GM23338 (cell line): ENCODE results near the gene CNTRL. TPM values are rescaled to one million over a fixed set of nuclear protein-coding genes. Genes with fewer than 3 reads are reported as not detected.

Source experiments
- ATAC-seq: fragments of 200-7000 bp; cut with Tn5 transposase; 3 replicates; pipeline ENCODE4 v1.9.1; 2020
- DNase-seq: peaks from one replicate; pipeline ENCODE4 v3.0.0-alpha.2; 2015; ENCODE audit warnings: low spot score
- H2AFZ ChIP-seq: fragments of 200-600 bp; sonication (generic); 2 replicates; pipeline ENCODE4 v1.8.0; 2016; ENCODE audit warnings: antibody characterized with exemption, mild to moderate bottlenecking, moderate library complexity
- H3F3A ChIP-seq: fragments of 200-600 bp; sonication (generic); replicated peaks from 2 replicates; pipeline ENCODE4 v1.8.0; 2017; ENCODE audit warnings: antibody characterized with exemption, mixed run types, low read depth
- H3K27ac ChIP-seq: fragments of 200-600 bp; sonication (generic); 2 replicates; pipeline ENCODE4 v1.6.1; 2016; ENCODE audit warnings: low read depth
- H3K27me3 ChIP-seq: fragments of 200-600 bp; sonication (generic); 2 replicates; pipeline ENCODE4 v1.8.0; 2016; ENCODE audit warnings: mild to moderate bottlenecking, mixed run types, moderate library complexity; ENCODE audit not compliant: insufficient read depth
- H3K36me3 ChIP-seq: fragments of 200-600 bp; sonication (generic); 2 replicates; pipeline ENCODE4 v1.8.0; 2016; ENCODE audit warnings: mild to moderate bottlenecking; ENCODE audit not compliant: insufficient read depth
- H3K4me1 ChIP-seq: fragments of 200-600 bp; sonication (generic); 2 replicates; pipeline ENCODE4 v1.8.0; 2016; ENCODE audit warnings: mild to moderate bottlenecking, moderate library complexity; ENCODE audit not compliant: insufficient read depth
- H3K4me2 ChIP-seq: fragments of 200-600 bp; sonication (generic); 2 replicates; pipeline ENCODE4 v1.7.1; 2017; ENCODE audit warnings: mixed run types
- H3K4me3 ChIP-seq: fragments of 200-600 bp; sonication (generic); 2 replicates; pipeline ENCODE4 v1.6.1; 2016; ENCODE audit warnings: mixed run types
- H3K79me2 ChIP-seq: fragments of 200-600 bp; sonication (generic); replicated peaks from 2 replicates; pipeline ENCODE4 v1.8.0; 2017; ENCODE audit warnings: mild to moderate bottlenecking; ENCODE audit not compliant: insufficient read depth
- H3K9me2 ChIP-seq: fragments of 200-600 bp; sonication (generic); 2 replicates; pipeline ENCODE4 v1.8.0; 2017; ENCODE audit not compliant: insufficient read depth
- H4K20me1 ChIP-seq: fragments of 200-600 bp; sonication (generic); replicated peaks from 2 replicates; pipeline ENCODE4 v1.8.0; 2017; ENCODE audit warnings: mild to moderate bottlenecking; ENCODE audit not compliant: insufficient read depth
- H3K27ac Mint-ChIP-seq: 2 replicates; pipeline ENCODE4 v1.8.0; 2020; ENCODE audit warnings: inconsistent platforms, mild to moderate bottlenecking, moderate library complexity, mixed read lengths
- H3K27me3 Mint-ChIP-seq: 3 replicates; pipeline ENCODE4 v1.8.0; 2022; ENCODE audit warnings: low read depth, mild to moderate bottlenecking, moderate library complexity, mixed read lengths, inconsistent platforms; ENCODE audit not compliant: insufficient read depth, poor library complexity
- H3K36me3 Mint-ChIP-seq: 3 replicates; pipeline ENCODE4 v1.8.0; 2021; ENCODE audit warnings: low read depth, mild to moderate bottlenecking, inconsistent platforms, moderate library complexity, mixed read lengths
- H3K4me1 Mint-ChIP-seq: 3 replicates; pipeline ENCODE4 v1.8.0; 2020; ENCODE audit warnings: mild to moderate bottlenecking, inconsistent platforms, mixed read lengths
- H3K4me3 Mint-ChIP-seq: 3 replicates; pipeline ENCODE4 v1.8.0; 2021; ENCODE audit warnings: moderate library complexity, mild to moderate bottlenecking, inconsistent platforms, mixed read lengths
- H3K9me3 Mint-ChIP-seq: 3 replicates; pipeline ENCODE4 v1.8.0; 2020; ENCODE audit warnings: moderate library complexity, mild to moderate bottlenecking, inconsistent platforms, mixed read lengths
- CREB1 ChIP-seq: fragments of 250-450 bp; sonication (Bioruptor Pico); IDR thresholded peaks from 2 replicates; pipeline ENCODE4 v1.5.0; 2020; ENCODE audit warnings: low read depth, mild to moderate bottlenecking, moderate library complexity
- EZH2 ChIP-seq: fragments of 200-600 bp; sonication (generic); IDR thresholded peaks from one replicate; pipeline ENCODE4 v1.8.0; 2017; ENCODE audit warnings: antibody characterized with exemption, mild to moderate bottlenecking, low read depth; ENCODE audit not compliant: unreplicated experiment
- EZH2phosphoT487 ChIP-seq: fragments of 200-600 bp; sonication (generic); IDR thresholded peaks from one replicate; pipeline ENCODE4 v1.8.1; 2018; ENCODE audit warnings: antibody characterized with exemption; ENCODE audit not compliant: unreplicated experiment
- NANOG ChIP-seq: IDR thresholded peaks from 2 replicates; pipeline ENCODE4 v1.6.1; 2016; ENCODE audit warnings: antibody characterized with exemption, borderline replicate concordance
- POLR2AphosphoS5 ChIP-seq: IDR thresholded peaks from 2 replicates; pipeline ENCODE4 v1.6.1; 2016; ENCODE audit warnings: antibody characterized with exemption, low read depth
- STAT1 ChIP-seq: IDR thresholded peaks from one replicate; pipeline ENCODE4 v1.6.1; 2016; ENCODE audit warnings: antibody characterized with exemption; ENCODE audit not compliant: unreplicated experiment
- ZNF114 ChIP-seq: fragments of 250-450 bp; sonication (Bioruptor Pico); IDR thresholded peaks from 2 replicates; pipeline ENCODE4 v1.5.0; 2020; ENCODE audit warnings: mild to moderate bottlenecking, moderate library complexity
- ZNF331 ChIP-seq: fragments of 250-450 bp; sonication (Bioruptor Pico); IDR thresholded peaks from 2 replicates; pipeline ENCODE4 v1.5.0; 2020; ENCODE audit warnings: low read depth, mild to moderate bottlenecking, moderate library complexity
- polyA plus RNA-seq: library from polyadenylated mRNA; unstranded; fragments of >200 nt; fragmentation: Nextera tagmentation; extraction: Ambion mirVana; gene quantifications from 2 replicates; pipeline ENCODE4 v1.2.1, GENCODE V29; 2016
- total RNA-seq: library from RNA; depleted of rRNA; stranded (reverse); fragments of >200 nt; shearing (Covaris generic); gene quantifications from 2 replicates; pipeline ENCODE4 v1.2.3, GENCODE V29; 2014
- TF ChIP-seq, protein P1 (sequence below): IDR thresholded peaks from one replicate; pipeline ENCODE4 v1.6.1; 2018; ENCODE audit warnings: antibody characterized with exemption; ENCODE audit not compliant: unreplicated experiment
- TF ChIP-seq, protein P2 (sequence below): IDR thresholded peaks from 2 replicates; pipeline ENCODE4 v1.6.1; 2016; ENCODE audit warnings: antibody characterized with exemption
- TF ChIP-seq, protein P3 (sequence below), 2 experiments: fragments of 200-600 bp in 1 of 2; sonication (generic) in 1 of 2; conservative IDR thresholded peaks; 2 replicates each; pipeline versions ENCODE4 v1.5.1 to v1.6.1; 2016 to 2017; ENCODE audit warnings: antibody characterized with exemption in 2 of 2, low read depth in 2 of 2, mild to moderate bottlenecking in 2 of 2, moderate library complexity in 1 of 2

Gene CNTRL
- total and polyA plus RNA-seq, 2 experiments from 2014 or later, result 9.2 to 11.7 TPM

DNA sequence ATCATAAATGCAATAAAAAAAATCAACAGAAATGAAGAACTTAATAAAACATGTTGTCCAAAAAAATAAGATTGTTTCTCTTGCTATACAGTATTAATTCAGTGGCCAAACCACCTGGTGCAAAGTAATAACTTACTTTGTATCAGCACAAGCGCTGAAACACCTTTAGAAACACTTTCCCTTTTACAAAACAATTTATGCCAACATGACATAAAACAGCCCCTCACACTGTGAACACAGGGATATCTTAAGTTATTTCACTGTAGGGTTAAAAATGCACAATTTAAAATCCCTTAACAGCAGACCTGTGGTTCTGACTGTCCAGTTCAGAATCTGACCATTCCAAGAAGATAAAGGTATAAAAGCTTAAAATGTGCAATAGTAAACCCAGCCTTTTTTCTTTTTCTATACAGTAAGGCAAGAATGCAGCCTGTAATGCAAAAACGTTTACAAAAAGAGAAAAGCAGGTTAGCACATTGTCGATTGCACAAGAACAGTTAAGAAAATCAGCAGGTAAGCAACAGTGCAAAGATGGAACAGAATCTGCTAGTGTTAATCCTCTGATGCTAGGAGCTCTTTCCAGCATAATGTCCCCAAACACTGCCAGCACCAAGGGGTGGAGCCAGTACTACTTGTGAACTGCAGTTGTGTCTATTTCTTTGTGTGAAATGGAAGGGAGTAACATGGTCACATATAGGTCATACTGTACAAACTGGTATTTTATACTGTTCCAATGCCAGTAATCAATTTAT, 105.4 kb downstream of the CNTRL start:
- 0 out of 2 replicates have a peak, but pooled peaks cover 18% of the 10 kb centered on the region for H4K20me1 ChIP-seq
- peaks cover 5% of the 10 kb centered on the region; the same call in 2 of the 3 replicates for H3K4me1 Mint-ChIP-seq
- H3K27ac Mint-ChIP-seq, result no peak overlapping the region
- H3K4me2 ChIP-seq, result no peak overlapping the region
- H3K9me3 Mint-ChIP-seq, result no peaks in the 10 kb centered on the region
- peaks cover 17% of the 10 kb centered on the region; the same call in 2 of the 3 replicates for H3K36me3 Mint-ChIP-seq
- H3K9me2 ChIP-seq, result no peaks in the 10 kb centered on the region
- no peaks in the 10 kb centered on the region for H3K27me3 ChIP-seq
- DNase-seq, result no peak
- 0 out of 2 replicates have a peak, but pooled peaks cover 2% of the 10 kb centered on the region for H3K36me3 ChIP-seq
- H3K4me3 Mint-ChIP-seq, result no peak overlapping the region
- no peaks in the 10 kb centered on the region for H3F3A ChIP-seq
- H3K79me2 ChIP-seq, result 0 out of 2 replicates have a peak, but pooled peaks cover under 1% of the 10 kb centered on the region
- H3K27me3 Mint-ChIP-seq, result no peaks in the 10 kb centered on the region
- no peak overlapping the region for H3K27ac ChIP-seq
- H3K4me3 ChIP-seq, result no peak overlapping the region
- no peak for ATAC-seq
- H2AFZ ChIP-seq, result no peak overlapping the region
- no peaks in the 10 kb centered on the region for H3K4me1 ChIP-seq
- TF ChIP-seq EZH2 (no peak), NANOG (no peak)
- TF ChIP-seq, protein P1, sequence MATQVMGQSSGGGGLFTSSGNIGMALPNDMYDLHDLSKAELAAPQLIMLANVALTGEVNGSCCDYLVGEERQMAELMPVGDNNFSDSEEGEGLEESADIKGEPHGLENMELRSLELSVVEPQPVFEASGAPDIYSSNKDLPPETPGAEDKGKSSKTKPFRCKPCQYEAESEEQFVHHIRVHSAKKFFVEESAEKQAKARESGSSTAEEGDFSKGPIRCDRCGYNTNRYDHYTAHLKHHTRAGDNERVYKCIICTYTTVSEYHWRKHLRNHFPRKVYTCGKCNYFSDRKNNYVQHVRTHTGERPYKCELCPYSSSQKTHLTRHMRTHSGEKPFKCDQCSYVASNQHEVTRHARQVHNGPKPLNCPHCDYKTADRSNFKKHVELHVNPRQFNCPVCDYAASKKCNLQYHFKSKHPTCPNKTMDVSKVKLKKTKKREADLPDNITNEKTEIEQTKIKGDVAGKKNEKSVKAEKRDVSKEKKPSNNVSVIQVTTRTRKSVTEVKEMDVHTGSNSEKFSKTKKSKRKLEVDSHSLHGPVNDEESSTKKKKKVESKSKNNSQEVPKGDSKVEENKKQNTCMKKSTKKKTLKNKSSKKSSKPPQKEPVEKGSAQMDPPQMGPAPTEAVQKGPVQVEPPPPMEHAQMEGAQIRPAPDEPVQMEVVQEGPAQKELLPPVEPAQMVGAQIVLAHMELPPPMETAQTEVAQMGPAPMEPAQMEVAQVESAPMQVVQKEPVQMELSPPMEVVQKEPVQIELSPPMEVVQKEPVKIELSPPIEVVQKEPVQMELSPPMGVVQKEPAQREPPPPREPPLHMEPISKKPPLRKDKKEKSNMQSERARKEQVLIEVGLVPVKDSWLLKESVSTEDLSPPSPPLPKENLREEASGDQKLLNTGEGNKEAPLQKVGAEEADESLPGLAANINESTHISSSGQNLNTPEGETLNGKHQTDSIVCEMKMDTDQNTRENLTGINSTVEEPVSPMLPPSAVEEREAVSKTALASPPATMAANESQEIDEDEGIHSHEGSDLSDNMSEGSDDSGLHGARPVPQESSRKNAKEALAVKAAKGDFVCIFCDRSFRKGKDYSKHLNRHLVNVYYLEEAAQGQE, result no peak

DNA sequence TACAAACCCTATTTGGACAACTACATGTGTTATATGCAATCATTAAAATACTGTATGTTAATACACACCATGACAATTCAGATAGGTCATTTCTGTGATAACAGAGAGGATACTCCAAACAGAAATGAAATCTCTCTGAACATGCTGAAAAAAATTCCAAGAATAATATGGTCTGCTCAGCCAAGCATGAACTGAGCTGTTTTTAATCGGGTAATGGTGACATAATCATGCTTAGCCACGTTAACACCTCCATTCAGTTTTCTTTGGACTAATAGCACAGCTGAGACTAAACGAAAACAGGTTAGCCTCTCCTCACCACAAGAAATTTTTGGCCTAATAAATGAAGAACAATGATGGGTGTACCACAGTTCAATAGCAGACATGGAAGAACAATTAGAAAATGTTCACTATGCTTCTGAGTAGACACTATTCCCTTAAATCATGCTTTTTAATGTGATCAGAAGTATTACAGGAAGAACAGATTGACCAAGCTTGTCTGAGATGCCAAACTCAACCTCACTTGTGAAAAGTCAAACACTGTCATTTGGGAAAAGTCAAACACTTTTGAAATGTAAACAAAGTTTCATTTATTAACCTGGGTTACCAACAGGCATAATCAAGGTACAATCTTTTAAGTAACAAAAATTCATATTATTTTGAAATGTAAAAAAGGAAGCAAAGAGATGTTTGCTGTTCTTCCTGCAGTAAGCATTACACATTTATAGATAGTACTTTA, 107.5 kb downstream of the CNTRL start:
- DNase-seq (no peak), ATAC-seq (no peak)
- H4K20me1 ChIP-seq, result peaks cover 13% of the 10 kb centered on the region; the same call in 1 of the 2 replicates
- no peaks in the 10 kb centered on the region for H3K9me2 ChIP-seq
- Mint-ChIP-seq H3K9me3 (no peaks in the 10 kb centered on the region), H3K27ac (no peak overlapping the region), H3K27me3 (no peaks in the 10 kb centered on the region), H3K36me3 (peaks cover 17% of the 10 kb centered on the region; the same call in 2 of the 3 replicates), H3K4me1 (peaks cover 5% of the 10 kb centered on the region; the same call in 2 of the 3 replicates), H3K4me3 (no peak overlapping the region)
- 0 out of 2 replicates have a peak, but pooled peaks cover 2% of the 10 kb centered on the region for H3K36me3 ChIP-seq
- no peaks in the 10 kb centered on the region for H3F3A ChIP-seq
- H3K4me2 ChIP-seq, result no peak overlapping the region
- H2AFZ ChIP-seq, result no peak overlapping the region
- no peak overlapping the region for H3K27ac ChIP-seq
- no peak overlapping the region for H3K4me3 ChIP-seq
- peaks cover 10% of the 10 kb centered on the region for H3K79me2 ChIP-seq
- H3K27me3 ChIP-seq, result no peaks in the 10 kb centered on the region
- H3K4me1 ChIP-seq, result no peaks in the 10 kb centered on the region
- TF ChIP-seq ZNF114 (CRISPR knock-in tag), result no peak
- TF ChIP-seq ZNF331 (CRISPR knock-in tag), result no peak
- no peak for TF ChIP-seq STAT1
- no peak for TF ChIP-seq POLR2AphosphoS5
- no peak for TF ChIP-seq EZH2
- TF ChIP-seq, protein P2, sequence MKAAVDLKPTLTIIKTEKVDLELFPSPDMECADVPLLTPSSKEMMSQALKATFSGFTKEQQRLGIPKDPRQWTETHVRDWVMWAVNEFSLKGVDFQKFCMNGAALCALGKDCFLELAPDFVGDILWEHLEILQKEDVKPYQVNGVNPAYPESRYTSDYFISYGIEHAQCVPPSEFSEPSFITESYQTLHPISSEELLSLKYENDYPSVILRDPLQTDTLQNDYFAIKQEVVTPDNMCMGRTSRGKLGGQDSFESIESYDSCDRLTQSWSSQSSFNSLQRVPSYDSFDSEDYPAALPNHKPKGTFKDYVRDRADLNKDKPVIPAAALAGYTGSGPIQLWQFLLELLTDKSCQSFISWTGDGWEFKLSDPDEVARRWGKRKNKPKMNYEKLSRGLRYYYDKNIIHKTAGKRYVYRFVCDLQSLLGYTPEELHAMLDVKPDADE, result no peak
- TF ChIP-seq, protein P1, result no peak
- TF ChIP-seq CREB1, result no peak
- TF ChIP-seq, protein P3, sequence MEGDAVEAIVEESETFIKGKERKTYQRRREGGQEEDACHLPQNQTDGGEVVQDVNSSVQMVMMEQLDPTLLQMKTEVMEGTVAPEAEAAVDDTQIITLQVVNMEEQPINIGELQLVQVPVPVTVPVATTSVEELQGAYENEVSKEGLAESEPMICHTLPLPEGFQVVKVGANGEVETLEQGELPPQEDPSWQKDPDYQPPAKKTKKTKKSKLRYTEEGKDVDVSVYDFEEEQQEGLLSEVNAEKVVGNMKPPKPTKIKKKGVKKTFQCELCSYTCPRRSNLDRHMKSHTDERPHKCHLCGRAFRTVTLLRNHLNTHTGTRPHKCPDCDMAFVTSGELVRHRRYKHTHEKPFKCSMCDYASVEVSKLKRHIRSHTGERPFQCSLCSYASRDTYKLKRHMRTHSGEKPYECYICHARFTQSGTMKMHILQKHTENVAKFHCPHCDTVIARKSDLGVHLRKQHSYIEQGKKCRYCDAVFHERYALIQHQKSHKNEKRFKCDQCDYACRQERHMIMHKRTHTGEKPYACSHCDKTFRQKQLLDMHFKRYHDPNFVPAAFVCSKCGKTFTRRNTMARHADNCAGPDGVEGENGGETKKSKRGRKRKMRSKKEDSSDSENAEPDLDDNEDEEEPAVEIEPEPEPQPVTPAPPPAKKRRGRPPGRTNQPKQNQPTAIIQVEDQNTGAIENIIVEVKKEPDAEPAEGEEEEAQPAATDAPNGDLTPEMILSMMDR (conservative IDR thresholded peaks at IDR 0.05; ENCODE audit: low read depth in 2 of 2), result no peak
- no peak for TF ChIP-seq EZH2phosphoT487
